Activated B cell treated with CpG ODN at 0.5 μM for 24 hours (primary cell): ENCODE results near the gene ATP8A2. TPM values are rescaled to one million over a fixed set of nuclear protein-coding genes. Genes with fewer than 3 reads are reported as not detected.

Experiments
- ATAC-seq: fragments of 200-7000 bp; cut with Tn5 transposase; one replicate; pipeline ENCODE4 v1.10.0; 2021; ENCODE audit warnings: low read depth, mild to moderate bottlenecking, moderate library complexity
- CTCF ChIA-PET: fragments of 350-600 bp; sonication (Branson Sonifier 250); formaldehyde crosslinking; loops from one replicate; lab custom pipeline; 2021; ENCODE audit warnings: antibody characterized with exemption; lab: Charles Lee
- POLR2A ChIA-PET: fragments of 350-600 bp; sonication (Branson Sonifier 250); formaldehyde crosslinking; loops from one replicate; lab custom pipeline; 2021; ENCODE audit warnings: antibody characterized with exemption; lab: Charles Lee
- DNase-seq: peaks from one replicate; pipeline ENCODE4 v3.0.0; 2022
- H3K27ac Mint-ChIP-seq: one replicate; pipeline ENCODE4 v1.8.0; 2020; ENCODE audit warnings: mixed read lengths
- H3K27me3 Mint-ChIP-seq: one replicate; pipeline ENCODE4 v1.8.0; 2021; ENCODE audit warnings: mixed read lengths
- H3K36me3 Mint-ChIP-seq: one replicate; pipeline ENCODE4 v1.8.0; 2021; ENCODE audit warnings: low read depth, mixed read lengths
- H3K4me1 Mint-ChIP-seq: one replicate; pipeline ENCODE4 v1.8.0; 2021; ENCODE audit warnings: mixed read lengths
- H3K4me3 Mint-ChIP-seq: one replicate; pipeline ENCODE4 v1.8.0; 2020; ENCODE audit warnings: mild to moderate bottlenecking, mixed read lengths
- H3K9me3 Mint-ChIP-seq: one replicate; pipeline ENCODE4 v1.8.0; 2020; ENCODE audit warnings: mixed read lengths
- CTCF ChIP-seq: fragments of 200-600 bp; IDR thresholded peaks from one replicate; pipeline ENCODE4 v1.8.0; 2022; ENCODE audit warnings: antibody characterized with exemption, mild to moderate bottlenecking
- intact Hi-C: fragments of 100-400 bp; cut with micrococcal nuclease; formaldehyde crosslinking; loops from one replicate; pipeline ENCODE4 v1.15.1; 2024
- total RNA-seq: library from RNA; stranded (reverse); gene quantifications from 2 replicates; pipeline ENCODE4 v1.2.3, GENCODE V29; 2022

Gene ATP8A2
- total RNA-seq, 1 donor from 2014 or later, result not detected

- no peak overlapping the region for H3K4me3 Mint-ChIP-seq
- DNase-seq (no peak), ATAC-seq (no peak)
- intact Hi-C loops, result no loop called here
- H3K27me3 Mint-ChIP-seq, result peaks cover 19% of the 10 kb centered on the region
- H3K36me3 Mint-ChIP-seq, result no peaks in the 10 kb centered on the region
- peaks cover 7% of the 10 kb centered on the region for H3K9me3 Mint-ChIP-seq
- no peak for TF ChIP-seq CTCF
- no peak overlapping the region for H3K27ac Mint-ChIP-seq
- H3K4me1 Mint-ChIP-seq, result no peaks in the 10 kb centered on the region
- CTCF ChIA-PET, result no interaction called here
- POLR2A ChIA-PET, result no interaction called here
Observed at GRCh38 chr13:25447396-25447795, 75.6 kb downstream of the ATP8A2 start.

- POLR2A ChIA-PET, result no interaction called here
- no peaks in the 10 kb centered on the region for H3K9me3 Mint-ChIP-seq
- H3K4me1 Mint-ChIP-seq, result no peaks in the 10 kb centered on the region
- H3K27ac Mint-ChIP-seq, result no peak overlapping the region
- TF ChIP-seq CTCF, result no peak
- no peak overlapping the region for H3K4me3 Mint-ChIP-seq
- peaks cover 18% of the 10 kb centered on the region for H3K27me3 Mint-ChIP-seq
- H3K36me3 Mint-ChIP-seq, result no peaks in the 10 kb centered on the region
- intact Hi-C loops, result no loop called here
- ATAC-seq (no peak), DNase-seq (no peak)
- CTCF ChIA-PET, result no interaction called here
Observed at GRCh38 chr13:25453850-25454365, 82.1 kb downstream of the ATP8A2 start.

- ChIA-PET CTCF (no interaction called here), POLR2A (no interaction called here)
- H3K4me3 Mint-ChIP-seq, result no peak overlapping the region
- intact Hi-C loops, result no loop called here
- TF ChIP-seq CTCF, result no peak
- H3K9me3 Mint-ChIP-seq, result no peaks in the 10 kb centered on the region
- H3K27me3 Mint-ChIP-seq, result peaks cover 16% of the 10 kb centered on the region
- no peaks in the 10 kb centered on the region for H3K4me1 Mint-ChIP-seq
- ATAC-seq (no peak), DNase-seq (no peak)
- no peak overlapping the region for H3K27ac Mint-ChIP-seq
- no peaks in the 10 kb centered on the region for H3K36me3 Mint-ChIP-seq
Observed at GRCh38 chr13:25455146-25455545, 83.4 kb downstream of the ATP8A2 start.

- POLR2A ChIA-PET, result no interaction called here
- H3K36me3 Mint-ChIP-seq, result no peaks in the 10 kb centered on the region
- ATAC-seq, result no peak
- no peak for DNase-seq
- H3K27me3 Mint-ChIP-seq, result peaks cover 8% of the 10 kb centered on the region
- no peak overlapping the region for H3K4me3 Mint-ChIP-seq
- no peaks in the 10 kb centered on the region for H3K9me3 Mint-ChIP-seq
- intact Hi-C loops, result no loop called here
- no peak for TF ChIP-seq CTCF
- no peak overlapping the region for H3K27ac Mint-ChIP-seq
- CTCF ChIA-PET, result no interaction called here
- no peaks in the 10 kb centered on the region for H3K4me1 Mint-ChIP-seq
Observed at GRCh38 chr13:25457566-25457965, 85.8 kb downstream of the ATP8A2 start.

- Mint-ChIP-seq H3K27me3 (peaks cover 7% of the 10 kb centered on the region), H3K9me3 (no peaks in the 10 kb centered on the region), H3K4me3 (no peak overlapping the region), H3K27ac (no peak overlapping the region), H3K4me1 (no peaks in the 10 kb centered on the region), H3K36me3 (no peaks in the 10 kb centered on the region)
- DNase-seq (no peak), ATAC-seq (no peak)
- ChIA-PET POLR2A (no interaction called here), CTCF (no interaction called here)
- no peak for TF ChIP-seq CTCF
- intact Hi-C loops, result no loop called here
Observed at GRCh38 chr13:25462301-25463125, 90.7 kb downstream of the ATP8A2 start.
